ENCODE measurements around the gene PIEZO2.

GRCh38 chr18:11002277-11002676 is 147.1 kb downstream of the PIEZO2 start:
- TF ChIP-seq CTCF (optimal IDR thresholded peaks at IDR 0.05 in 1 of 3, IDR thresholded peaks at IDR 0.05 in 1 of 3, conservative IDR thresholded peaks at IDR 0.05 in 1 of 3; ENCODE audit: extremely low read depth in 1 of 3, insufficient read depth in 2 of 3, low read length in 3 of 3) (no peak), EZH2 (IDR thresholded peaks at IDR 0.05; ENCODE audit: low read length) (no peak)

Data from keratinocyte (primary cell).